Left ventricle myocardium superior (tissue), 1 donor: ENCODE results near the gene B3GALT5. TPM values are rescaled to one million over a fixed set of nuclear protein-coding genes. Genes with fewer than 3 reads are reported as not detected.

Source experiments
- ATAC-seq: fragments of 200-7000 bp; cut with Tn5 transposase; one replicate; pipeline ENCODE4 v1.9.1; 2020; ENCODE audit warnings: mild to moderate bottlenecking, moderate library complexity
- DNase-seq: peaks from one replicate; pipeline ENCODE4 v3.0.0-alpha.2; 2020
- intact Hi-C: fragments of 100-400 bp; cut with micrococcal nuclease; formaldehyde crosslinking; loops from one replicate; pipeline ENCODE4 v1.11.0; 2022
- total RNA-seq: library from RNA; stranded (reverse); fragmentation: NEBNext Ultra II Directional; extraction: Animal tissue kit (Norgen Biotek cat#: 25700); gene quantifications from one replicate; pipeline ENCODE4 v1.2.1, GENCODE V29; 2021
- donor health status: DM: no; HTN: yes; CAD: no; lungs with severe emphysema.

B3GALT5 gene
- total RNA-seq, 1 donor from 2014 or later, result 0.10 TPM

- DNase-seq (no peak), ATAC-seq (no peak)
- intact Hi-C loops, result no loop called here
Measured at GRCh38 chr21:39602076-39602689, 10.6 kb upstream of the B3GALT5 start.

- DNase-seq (no peak), ATAC-seq (no peak)
- intact Hi-C loops, result no loop called here
Measured at GRCh38 chr21:39602793-39603192, 9.9 kb upstream of the B3GALT5 start.

GRCh38 chr21:39604951-39605350, 7.8 kb upstream of the B3GALT5 start:
- no peak for DNase-seq
- intact Hi-C loops, result no loop called here

GRCh38 chr21:39610703-39611102, 2.0 kb upstream of the B3GALT5 start:
- DNase-seq (no peak), ATAC-seq (no peak)
- intact Hi-C loops, result no loop called here

More at GRCh38 chr21:39604951-39605350, 7.8 kb upstream of the B3GALT5 start:
- ATAC-seq, result no peak

GRCh38 chr21:39611551-39612190, 1.1 kb upstream of the B3GALT5 start:
- no peak for ATAC-seq
- intact Hi-C loops, result no loop called here
- DNase-seq, result no peak

- ATAC-seq (no peak), DNase-seq (no peak)
- intact Hi-C loops, result no loop called here
Measured at GRCh38 chr21:39613041-39613934, 548 bp downstream of the B3GALT5 start.

GRCh38 chr21:39616211-39616772, 3.6 kb downstream of the B3GALT5 start:
- intact Hi-C loops, result no loop called here
- DNase-seq (no peak), ATAC-seq (no peak)

- intact Hi-C loops, result no loop called here
- no peak for DNase-seq
- ATAC-seq, result no peak
Measured at GRCh38 chr21:39620856-39621255, 8.1 kb downstream of the B3GALT5 start.

GRCh38 chr21:39625211-39625895, 12.6 kb downstream of the B3GALT5 start:
- intact Hi-C loops, result no loop called here
- no peak for ATAC-seq
- no peak for DNase-seq

GRCh38 chr21:39628385-39628784, 15.6 kb downstream of the B3GALT5 start:
- ATAC-seq (no peak), DNase-seq (no peak)
- intact Hi-C loops, result no loop called here

- intact Hi-C loops, result no loop called here
- ATAC-seq, result no peak
- DNase-seq, result no peak
Measured at GRCh38 chr21:39630191-39630591, 17.5 kb downstream of the B3GALT5 start.

GRCh38 chr21:39630827-39631226, 18.1 kb downstream of the B3GALT5 start:
- ATAC-seq (no peak), DNase-seq (no peak)
- intact Hi-C loops, result no loop called here

GRCh38 chr21:39631842-39632562, 19.3 kb downstream of the B3GALT5 start:
- DNase-seq (no peak), ATAC-seq (no peak)
- intact Hi-C loops, result no loop called here

GRCh38 chr21:39632796-39633442, 20.2 kb downstream of the B3GALT5 start:
- ATAC-seq, result no peak
- intact Hi-C loops, result no loop called here
- no peak for DNase-seq

GRCh38 chr21:39633770-39634181, 21.0 kb downstream of the B3GALT5 start:
- no peak for ATAC-seq
- DNase-seq, result no peak
- intact Hi-C loops, result no loop called here

- intact Hi-C loops, result no loop called here
- ATAC-seq (no peak), DNase-seq (no peak)
Measured at GRCh38 chr21:39634507-39634906, 21.8 kb downstream of the B3GALT5 start.

- intact Hi-C loops, result no loop called here
- ATAC-seq (no peak), DNase-seq (no peak)
Measured at GRCh38 chr21:39637197-39637970, 24.6 kb downstream of the B3GALT5 start.

GRCh38 chr21:39637971-39638240, 25.2 kb downstream of the B3GALT5 start:
- intact Hi-C loops, result no loop called here
- DNase-seq, result no peak
- no peak for ATAC-seq
